Body of pancreas (tissue), 4 donors: ENCODE measurements around the gene KASH5.

Source experiments
- POLR2A ChIP-seq, 3 donors: fragments of 450-650 bp; IDR thresholded peaks; one replicate each; pipeline ENCODE4 v1.6.1; 2016; ENCODE audit warnings: antibody characterized with exemption in 3 of 3, mild to moderate bottlenecking in 2 of 3
- TF ChIP-seq, protein P1 (sequence below), 7 experiments: fragments of 450-650 bp in 4 of 7; fragments of 200-600 bp in 3 of 7; sonication (generic) in 3 of 7; IDR thresholded peaks; one replicate each; pipeline ENCODE4 v1.5.1; 2016 to 2019; ENCODE audit warnings: antibody characterized with exemption in 7 of 7

DNA sequence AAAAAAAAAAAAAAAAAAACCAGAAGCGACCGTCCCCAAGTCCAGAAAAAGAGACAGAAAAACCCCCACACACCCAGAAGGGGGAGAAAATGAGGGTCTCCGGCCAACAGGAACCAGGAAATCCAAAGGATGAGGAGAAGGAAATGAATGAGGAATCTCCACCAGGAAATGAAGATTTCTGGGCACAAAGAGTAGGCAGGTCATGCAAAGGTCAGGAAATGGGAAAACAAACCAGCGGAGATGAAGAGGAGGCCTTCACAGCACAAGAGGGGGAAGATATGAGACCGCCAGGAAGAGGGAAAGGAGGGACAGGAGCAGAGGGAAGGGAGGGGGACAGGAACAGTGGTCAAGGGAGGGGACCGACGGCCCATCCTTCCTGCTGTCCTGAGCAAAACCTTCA lies 31.7 kb upstream of the KASH5 start:
- no peak for TF ChIP-seq POLR2A (IDR thresholded peaks at IDR 0.05)
- TF ChIP-seq, protein P1, sequence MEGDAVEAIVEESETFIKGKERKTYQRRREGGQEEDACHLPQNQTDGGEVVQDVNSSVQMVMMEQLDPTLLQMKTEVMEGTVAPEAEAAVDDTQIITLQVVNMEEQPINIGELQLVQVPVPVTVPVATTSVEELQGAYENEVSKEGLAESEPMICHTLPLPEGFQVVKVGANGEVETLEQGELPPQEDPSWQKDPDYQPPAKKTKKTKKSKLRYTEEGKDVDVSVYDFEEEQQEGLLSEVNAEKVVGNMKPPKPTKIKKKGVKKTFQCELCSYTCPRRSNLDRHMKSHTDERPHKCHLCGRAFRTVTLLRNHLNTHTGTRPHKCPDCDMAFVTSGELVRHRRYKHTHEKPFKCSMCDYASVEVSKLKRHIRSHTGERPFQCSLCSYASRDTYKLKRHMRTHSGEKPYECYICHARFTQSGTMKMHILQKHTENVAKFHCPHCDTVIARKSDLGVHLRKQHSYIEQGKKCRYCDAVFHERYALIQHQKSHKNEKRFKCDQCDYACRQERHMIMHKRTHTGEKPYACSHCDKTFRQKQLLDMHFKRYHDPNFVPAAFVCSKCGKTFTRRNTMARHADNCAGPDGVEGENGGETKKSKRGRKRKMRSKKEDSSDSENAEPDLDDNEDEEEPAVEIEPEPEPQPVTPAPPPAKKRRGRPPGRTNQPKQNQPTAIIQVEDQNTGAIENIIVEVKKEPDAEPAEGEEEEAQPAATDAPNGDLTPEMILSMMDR (IDR thresholded peaks at IDR 0.05), result no peak
